Measurements from ENCODE around the gene ARHGDIB. TPM values are rescaled to one million over a fixed set of nuclear protein-coding genes. Genes with fewer than 3 reads are reported as not detected.

The ARHGDIB gene
- total and polyA plus RNA-seq, 2 donors from 2014 or later: 127 to 151 TPM

DNA sequence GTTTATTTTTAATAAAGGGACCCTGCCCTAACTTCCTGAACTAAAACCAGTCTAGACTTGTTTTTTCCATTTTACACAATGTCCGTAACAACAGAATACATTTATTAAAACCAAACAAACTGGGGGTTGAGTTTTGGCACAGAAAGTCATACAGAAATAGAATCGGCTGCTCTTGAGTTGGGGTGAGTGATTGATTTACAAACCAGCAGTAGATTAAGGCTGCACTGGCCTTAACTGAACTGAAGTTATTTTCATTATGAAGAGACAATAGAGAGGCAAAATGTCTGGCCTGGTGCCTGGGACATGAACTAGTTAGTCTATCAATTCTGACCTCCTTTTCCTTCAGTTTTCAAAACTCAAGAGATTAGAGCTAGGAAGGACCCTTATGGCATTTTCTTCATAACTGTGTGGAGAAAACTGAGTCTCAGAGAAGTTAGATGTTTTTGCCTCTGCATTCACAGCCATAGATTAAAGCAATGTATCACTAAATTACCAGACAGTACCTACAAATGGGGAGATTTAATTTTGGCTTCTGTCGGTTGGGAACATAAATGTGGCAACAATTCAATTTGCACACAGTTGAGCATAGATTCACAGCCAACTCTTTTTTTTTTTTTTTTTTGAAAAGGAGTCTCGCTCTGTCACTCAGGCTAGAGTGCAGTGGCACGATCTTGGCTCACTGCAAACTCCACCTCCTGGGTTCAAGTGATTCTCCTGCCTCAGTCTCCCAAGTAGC, 56.0 kb downstream of the ARHGDIB start:
- Histone ChIP-seq H3K27ac (ENCODE audit: low read depth in 2 of 2, low read length in 2 of 2) (peak overlapping the region; percentile 36 to 87), H3K36me3 (ENCODE audit: control insufficient read depth in 2 of 3, insufficient read depth in 3 of 3, low read length in 3 of 3) (no peaks in the 10 kb centered on the region), H3K27me3 (ENCODE audit: control insufficient read depth, insufficient read depth, low read length) (no peaks in the 10 kb centered on the region), H3K4me3 (ENCODE audit: low read length in 3 of 3) (peak overlapping the region in 1 of 3 donors; percentile 32), H3K9me3 (ENCODE audit: control insufficient read depth in 2 of 3, insufficient read depth in 1 of 3, low read length in 3 of 3) (no peaks in the 10 kb centered on the region), H3K4me1 (ENCODE audit: control insufficient read depth in 2 of 3, insufficient read depth in 2 of 3, low read depth in 1 of 3, low read length in 3 of 3) (peaks cover 0 to 7% (median 0%) of the 10 kb centered on the region in 3 donors), H3K9ac (ENCODE audit: low read length in 3 of 3) (no peak overlapping the region)
- FAIRE-seq (no peak), DNase-seq (peak in 1 of 5 donors; percentile 39)
- TF ChIP-seq, protein P1, sequence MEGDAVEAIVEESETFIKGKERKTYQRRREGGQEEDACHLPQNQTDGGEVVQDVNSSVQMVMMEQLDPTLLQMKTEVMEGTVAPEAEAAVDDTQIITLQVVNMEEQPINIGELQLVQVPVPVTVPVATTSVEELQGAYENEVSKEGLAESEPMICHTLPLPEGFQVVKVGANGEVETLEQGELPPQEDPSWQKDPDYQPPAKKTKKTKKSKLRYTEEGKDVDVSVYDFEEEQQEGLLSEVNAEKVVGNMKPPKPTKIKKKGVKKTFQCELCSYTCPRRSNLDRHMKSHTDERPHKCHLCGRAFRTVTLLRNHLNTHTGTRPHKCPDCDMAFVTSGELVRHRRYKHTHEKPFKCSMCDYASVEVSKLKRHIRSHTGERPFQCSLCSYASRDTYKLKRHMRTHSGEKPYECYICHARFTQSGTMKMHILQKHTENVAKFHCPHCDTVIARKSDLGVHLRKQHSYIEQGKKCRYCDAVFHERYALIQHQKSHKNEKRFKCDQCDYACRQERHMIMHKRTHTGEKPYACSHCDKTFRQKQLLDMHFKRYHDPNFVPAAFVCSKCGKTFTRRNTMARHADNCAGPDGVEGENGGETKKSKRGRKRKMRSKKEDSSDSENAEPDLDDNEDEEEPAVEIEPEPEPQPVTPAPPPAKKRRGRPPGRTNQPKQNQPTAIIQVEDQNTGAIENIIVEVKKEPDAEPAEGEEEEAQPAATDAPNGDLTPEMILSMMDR (IDR thresholded peaks at IDR 0.05; ENCODE audit: borderline replicate concordance, extremely low read depth, insufficient read depth): no peak
- intact Hi-C loops (cut with DNase I): no loop called here

- Histone ChIP-seq H3K9me3 (ENCODE audit: control insufficient read depth in 2 of 3, insufficient read depth in 1 of 3, low read length in 3 of 3) (no peaks in the 10 kb centered on the region), H3K27me3 (ENCODE audit: control insufficient read depth, insufficient read depth, low read length) (no peaks in the 10 kb centered on the region), H3K36me3 (ENCODE audit: control insufficient read depth in 2 of 3, insufficient read depth in 3 of 3, low read length in 3 of 3) (no peaks in the 10 kb centered on the region), H3K4me3 (ENCODE audit: low read length in 3 of 3) (peak overlapping the region in 1 of 3 donors; percentile 32), H3K9ac (ENCODE audit: low read length in 3 of 3) (no peak overlapping the region), H3K4me1 (ENCODE audit: control insufficient read depth in 2 of 3, insufficient read depth in 2 of 3, low read depth in 1 of 3, low read length in 3 of 3) (peaks cover 0 to 7% (median 0%) of the 10 kb centered on the region in 3 donors), H3K27ac (ENCODE audit: low read depth in 2 of 2, low read length in 2 of 2) (peak overlapping the region; percentile 36 to 87)
- FAIRE-seq (no peak), DNase-seq (no peak)
- intact Hi-C loops (cut with DNase I): no loop called here
- TF ChIP-seq, protein P1 (IDR thresholded peaks at IDR 0.05; ENCODE audit: borderline replicate concordance, extremely low read depth, insufficient read depth): no peak
Observed at GRCh38 chr12:14904854-14905253, 56.5 kb downstream of the ARHGDIB start.

DNA sequence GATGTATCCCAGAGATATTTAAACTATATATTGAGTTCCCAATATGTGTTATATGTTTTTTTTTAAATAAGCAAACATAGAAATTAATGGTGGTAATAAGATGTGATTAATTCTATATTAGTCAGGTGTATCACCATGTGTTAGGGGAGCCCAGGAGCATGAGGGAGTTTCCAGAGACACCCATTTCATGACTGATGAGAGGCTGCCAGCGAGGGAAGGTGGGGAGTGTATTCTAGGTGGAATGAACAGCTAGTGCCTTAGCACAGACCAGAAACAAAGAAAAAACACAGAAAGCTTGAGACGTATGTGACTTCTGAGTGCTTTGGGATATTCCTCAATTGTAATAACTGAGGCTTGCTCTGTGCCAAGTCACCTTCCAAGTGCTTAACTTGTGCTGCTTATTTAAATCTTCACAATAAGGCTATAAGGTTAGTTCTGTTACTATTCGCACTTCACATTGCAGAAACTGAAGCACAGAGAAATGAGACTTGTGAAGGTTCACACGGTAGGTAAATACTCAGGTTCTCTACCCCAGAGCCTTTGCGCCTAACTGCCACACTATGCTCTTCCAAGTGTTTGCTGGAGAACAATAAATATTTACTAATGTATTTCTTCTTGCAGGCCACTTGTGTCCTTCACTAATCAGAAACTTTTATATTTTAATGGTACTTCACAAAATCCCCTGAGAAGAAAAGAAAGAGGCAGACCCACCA, 57.9 kb downstream of the ARHGDIB start:
- Histone ChIP-seq H3K9me3 (ENCODE audit: control insufficient read depth in 2 of 3, insufficient read depth in 1 of 3, low read length in 3 of 3) (no peaks in the 10 kb centered on the region), H3K4me1 (ENCODE audit: control insufficient read depth in 2 of 3, insufficient read depth in 2 of 3, low read depth in 1 of 3, low read length in 3 of 3) (peaks cover 0 to 7% (median 0%) of the 10 kb centered on the region in 3 donors), H3K27me3 (ENCODE audit: control insufficient read depth, insufficient read depth, low read length) (no peaks in the 10 kb centered on the region), H3K4me3 (ENCODE audit: low read length in 3 of 3) (no peak overlapping the region), H3K9ac (ENCODE audit: low read length in 3 of 3) (no peak overlapping the region), H3K27ac (ENCODE audit: low read depth in 2 of 2, low read length in 2 of 2) (no peak overlapping the region), H3K36me3 (ENCODE audit: control insufficient read depth in 2 of 3, insufficient read depth in 3 of 3, low read length in 3 of 3) (no peaks in the 10 kb centered on the region)
- no peak for FAIRE-seq
- DNase-seq: no peak
- intact Hi-C loops (cut with DNase I): no loop called here
- TF ChIP-seq, protein P1 (IDR thresholded peaks at IDR 0.05; ENCODE audit: borderline replicate concordance, extremely low read depth, insufficient read depth): no peak

Data from kidney (tissue), 14 donors.